ENCODE data around the gene SPOP.
"Not testable (repeated sequence)": the region's sequence is repeated elsewhere in the genome, so short reads cannot be mapped to it uniquely, and the experiment has no call there.

Gene SPOP

GRCh38 chr17:49677933-49678847 is at the start of gene SPOP:
Gene SPOP (minus strand): TSS chr17:49678097. CDS start chr17:49622810, 55,287 bp downstream.
- peak; percentile 99 for DNase-seq (ENCODE audit: low read depth)

GRCh38 chr17:49727380-49727779 is 49.5 kb upstream of the SPOP start:
- DNase-seq (ENCODE audit: low read depth): no peak

DNA sequence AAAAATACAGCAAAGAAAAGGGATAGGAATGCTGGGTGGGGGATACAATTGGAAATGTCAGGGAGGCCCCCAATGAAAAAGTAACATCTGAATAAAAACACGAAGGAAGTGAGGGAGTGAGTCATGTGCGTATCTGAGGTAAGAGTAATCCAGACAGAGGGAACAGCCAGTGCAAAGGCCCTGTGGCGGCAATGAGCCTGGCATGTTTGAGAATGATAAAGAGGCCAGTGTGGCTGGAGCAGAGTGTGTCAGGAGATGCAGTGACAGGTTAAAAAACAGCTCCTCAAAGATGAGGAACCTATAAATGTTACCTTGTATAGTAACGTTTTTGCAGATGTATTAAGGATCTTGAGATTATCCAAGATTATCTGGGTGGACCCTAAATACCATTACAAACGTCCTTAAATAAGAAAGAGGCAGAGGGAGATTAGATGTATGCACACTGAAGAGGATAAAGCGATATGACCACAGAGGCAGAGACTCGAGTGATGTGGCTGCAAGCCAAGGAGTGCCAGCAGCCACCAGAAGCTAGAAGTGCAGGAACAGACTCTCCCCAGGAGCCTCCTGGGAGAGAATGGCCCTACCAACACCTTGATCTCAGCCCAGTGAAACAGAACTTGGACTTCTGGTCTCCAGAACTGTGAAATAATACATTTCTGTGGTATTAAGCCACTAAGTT is 47.7 kb upstream of the SPOP start:
- DNase-seq (ENCODE audit: low read depth): no peak

- DNase-seq (ENCODE audit: low read depth): not testable (repeated sequence)
These were observed 46.7 kb upstream of the SPOP start for GRCh38 chr17:49724552-49724951.

GRCh38 chr17:49723423-49723822 is 45.5 kb upstream of the SPOP start:
- no peak for DNase-seq (ENCODE audit: low read depth)

DNA sequence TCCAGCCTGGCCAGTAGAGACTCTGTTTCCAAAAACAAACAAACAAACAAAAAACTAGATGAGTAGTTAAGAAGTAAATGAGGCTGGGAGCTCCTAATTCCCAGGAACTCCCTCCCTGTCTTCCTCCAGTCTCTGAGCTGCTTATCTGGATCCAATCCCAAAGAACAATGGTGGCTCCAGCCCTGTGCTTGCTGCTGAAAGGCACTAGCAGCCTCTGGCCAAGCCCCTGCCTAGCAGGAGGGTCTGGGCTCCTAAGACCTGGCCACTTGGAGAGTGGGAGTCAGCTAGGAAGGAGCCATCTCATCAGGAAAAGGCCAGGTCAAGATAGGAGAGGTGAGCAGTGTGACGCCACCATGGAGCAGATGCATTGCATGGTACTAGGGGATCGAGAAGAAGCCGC is 44.2 kb upstream of the SPOP start:
- DNase-seq (ENCODE audit: low read depth): no peak

- DNase-seq (ENCODE audit: low read depth): no peak
These were observed 39.5 kb upstream of the SPOP start for GRCh38 chr17:49717371-49717861.

DNA sequence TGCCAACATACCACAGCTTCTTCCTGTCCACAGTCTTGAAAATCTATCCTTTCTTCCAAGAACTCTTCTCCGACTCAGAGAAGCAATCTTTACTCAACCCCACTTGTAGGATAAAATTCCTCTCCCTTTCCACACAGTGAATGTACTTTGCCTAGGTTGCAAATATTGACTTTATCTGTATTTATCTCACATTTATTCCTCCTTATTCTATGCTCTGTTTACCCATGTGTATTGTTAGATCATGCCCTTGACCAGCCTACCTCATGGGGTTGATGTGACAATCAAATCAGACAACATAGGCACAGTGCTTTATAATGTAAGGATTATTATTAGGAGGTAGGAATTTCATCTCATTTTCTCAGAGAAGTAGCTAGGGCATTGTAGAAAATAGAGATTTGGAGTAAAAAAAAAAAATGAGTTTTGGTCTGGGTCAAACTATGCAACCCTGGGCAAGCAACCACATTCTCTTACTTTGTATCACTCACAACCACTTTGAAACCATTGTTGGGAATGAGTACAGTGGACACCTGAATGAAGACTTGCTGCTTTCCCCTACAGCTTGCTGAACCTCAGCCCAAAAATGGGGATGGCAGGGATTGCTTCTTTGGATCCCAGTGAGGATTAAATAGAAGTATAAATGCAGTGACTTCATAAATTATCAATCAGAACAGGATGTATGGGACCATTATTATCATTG is 38.9 kb upstream of the SPOP start:
- DNase-seq (ENCODE audit: low read depth): no peak

- no peak for DNase-seq (ENCODE audit: low read depth)
These were observed 37.9 kb upstream of the SPOP start for GRCh38 chr17:49715717-49716279.

- DNase-seq (ENCODE audit: low read depth): no peak
These were observed 37.3 kb upstream of the SPOP start for GRCh38 chr17:49715216-49715615.

- DNase-seq (ENCODE audit: low read depth): no peak
These were observed 30.8 kb upstream of the SPOP start for GRCh38 chr17:49708515-49709183.

DNA sequence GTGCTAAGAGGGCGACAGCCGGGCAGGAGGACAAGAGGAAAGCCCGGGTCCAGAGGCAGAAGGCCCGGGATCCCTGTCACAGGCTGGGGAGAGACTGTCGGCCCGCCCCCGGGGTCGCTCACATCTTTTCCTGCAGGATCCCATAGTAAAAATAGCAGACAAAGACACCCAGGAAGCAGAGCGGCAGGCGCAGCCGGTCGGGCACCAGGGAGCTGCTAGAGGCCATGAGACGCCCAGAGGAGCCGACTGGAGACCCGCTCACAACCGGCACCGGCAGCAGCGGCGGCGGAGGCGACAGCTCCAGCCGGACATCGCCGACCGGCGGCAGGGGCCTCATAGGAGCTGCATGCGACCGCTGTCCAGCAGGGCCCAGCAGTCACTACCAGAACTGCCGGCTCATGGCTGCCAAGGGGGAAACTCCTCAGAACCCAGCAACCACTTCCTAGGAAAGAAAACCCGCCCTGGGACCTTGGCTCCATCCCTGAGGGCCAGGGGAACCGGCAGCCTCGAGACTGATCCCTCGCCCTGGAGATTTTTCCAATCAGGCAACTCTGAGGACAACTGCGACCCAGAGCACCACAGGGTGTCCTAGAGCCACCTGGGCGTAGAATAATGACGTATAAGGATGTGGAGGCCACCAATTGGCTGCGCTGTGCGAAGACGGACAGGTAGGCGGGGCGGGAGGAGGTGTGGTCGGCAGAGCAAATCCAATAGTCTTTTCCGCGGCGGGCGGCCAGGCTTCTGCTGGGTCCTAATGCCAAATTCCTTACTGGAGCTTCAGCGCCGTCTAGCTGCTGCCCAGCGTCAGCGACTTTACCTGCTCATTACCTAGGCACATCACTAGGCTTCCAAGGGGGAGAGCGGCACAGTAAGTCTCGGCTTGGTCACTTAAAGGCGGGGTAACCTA is 30.0 kb upstream of the SPOP start, which contains the start of gene SLC35B1:
Gene SLC35B1, minus strand, starts transcription at position 357 of the 907 bp plus-strand sequence. Its CDS starts 131 bp downstream, at position 226.
- DNase-seq (ENCODE audit: low read depth): peak; percentile 99

- DNase-seq (ENCODE audit: low read depth): peak; percentile 14
These were observed 29.3 kb upstream of the SPOP start for GRCh38 chr17:49707246-49707607.

GRCh38 chr17:49705254-49705653 is 27.4 kb upstream of the SPOP start:
- DNase-seq (ENCODE audit: low read depth): no peak

- peak; percentile 64 for DNase-seq (ENCODE audit: low read depth)
These were observed 25.8 kb upstream of the SPOP start for GRCh38 chr17:49703557-49704277.

DNA sequence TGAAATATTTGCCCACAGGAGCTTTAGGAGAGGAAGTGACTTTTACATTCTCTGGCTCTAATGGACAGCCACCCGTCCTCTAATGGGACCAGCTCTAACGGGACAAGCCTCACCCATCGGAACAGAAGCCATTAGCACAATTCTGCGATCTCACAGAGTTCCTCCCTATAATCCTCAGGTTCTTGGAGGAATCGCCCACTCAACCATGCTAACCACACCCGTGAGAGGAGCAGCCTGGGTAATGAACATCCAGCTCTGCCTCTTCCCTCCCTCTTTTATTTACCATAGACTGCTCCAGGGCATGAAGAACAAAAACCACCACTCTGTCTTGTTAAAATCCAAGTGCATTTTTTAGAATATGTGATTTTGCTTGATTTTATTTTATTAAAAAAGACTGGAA is 23.1 kb upstream of the SPOP start:
- DNase-seq (ENCODE audit: low read depth): no peak

DNA sequence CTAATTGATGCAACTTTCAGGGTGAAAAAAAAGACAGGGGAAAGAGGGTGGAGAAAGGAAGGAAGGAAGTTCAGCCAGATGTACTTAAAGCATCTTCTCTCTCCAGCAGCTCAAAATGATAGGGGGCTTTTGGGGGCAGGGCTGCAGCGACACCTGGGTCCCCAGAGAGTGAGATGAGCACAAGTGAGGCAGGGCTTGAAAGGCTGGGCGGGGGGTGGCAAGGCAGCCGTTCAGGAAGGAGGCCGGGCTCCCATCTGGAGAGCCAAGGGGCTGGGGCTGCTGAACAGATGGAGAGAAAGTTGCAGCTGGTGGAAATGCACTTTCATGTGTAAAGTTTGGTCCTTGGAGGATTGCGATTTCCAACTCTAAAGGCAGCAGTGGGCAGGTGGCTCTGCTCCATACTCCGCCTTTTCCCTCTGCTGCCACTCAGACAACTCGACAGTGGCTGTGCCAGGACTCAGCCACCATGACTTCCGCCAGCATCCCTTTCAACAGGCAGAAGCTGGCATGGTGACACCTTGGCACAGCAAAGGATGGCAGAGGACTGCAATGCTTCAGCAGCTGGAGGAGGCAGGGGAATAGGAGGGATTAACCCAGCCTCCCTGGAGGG is 22.2 kb upstream of the SPOP start:
- DNase-seq (ENCODE audit: low read depth): no peak

- DNase-seq (ENCODE audit: low read depth): no peak
These were observed 20.1 kb upstream of the SPOP start for GRCh38 chr17:49698005-49698404.

DNA sequence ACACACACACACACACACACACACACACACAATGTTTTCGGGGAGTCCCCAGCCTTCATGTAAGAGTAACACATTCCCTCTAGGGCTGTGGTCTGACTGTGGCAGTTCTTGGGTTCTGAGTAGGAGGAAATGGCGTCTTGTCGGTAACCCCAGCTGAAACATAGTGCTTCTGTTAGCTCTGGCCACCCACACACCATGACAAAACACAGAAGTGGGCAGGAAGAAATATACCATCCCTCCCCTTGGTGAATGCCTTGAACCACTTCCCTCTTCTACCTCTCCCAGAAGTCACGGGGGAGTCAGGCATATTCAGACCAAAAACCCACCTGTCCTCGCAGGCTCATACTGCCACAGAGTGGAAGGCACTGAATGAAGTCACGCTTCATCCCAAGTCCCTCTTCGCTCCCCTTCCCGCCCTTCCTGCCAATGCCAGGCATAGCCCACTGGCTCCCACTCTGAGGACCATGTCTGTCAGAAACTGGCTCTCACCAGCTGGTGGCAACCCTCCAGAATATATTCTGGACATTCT is 18.4 kb upstream of the SPOP start:
- DNase-seq (ENCODE audit: low read depth): no peak

Data from EH (cell line).